Gastrocnemius medialis (tissue), 4 donors: ENCODE measurements around the gene SYNJ2. TPM values are rescaled to one million over a fixed set of nuclear protein-coding genes. Genes with fewer than 3 reads are reported as not detected.

ENCODE experiments used
- ATAC-seq, 2 donors: fragments of 150-250 bp; one replicate each; pipeline ENCODE4 v1.9.1; 2016
- DNase-seq, 2 donors: peaks; one replicate each; pipeline ENCODE4 v3.0.0-alpha.2; 2019
- H3K27ac ChIP-seq, 4 donors: fragments of 200-600 bp; sonication (generic); 1 replicate in 1 of 4; 2 replicates in 3 of 4; pipeline ENCODE4 v1.5.1; 2016 to 2018; ENCODE audit warnings: mild to moderate bottlenecking in 2 of 4, moderate library complexity in 1 of 4
- H3K27me3 ChIP-seq, 3 donors: fragments of 200-600 bp; sonication (generic) in 2 of 3; 1 replicate in 1 of 3; 2 replicates in 2 of 3; pipeline versions ENCODE4 v1.5.1 to v1.6.0; 2016 to 2019; ENCODE audit warnings: mild to moderate bottlenecking in 1 of 3, moderate library complexity in 1 of 3
- H3K36me3 ChIP-seq, 2 donors: fragments of 200-600 bp; sonication (generic) in 1 of 2; one replicate each; pipeline ENCODE4 v1.5.1; 2017 to 2018
- H3K4me1 ChIP-seq, 2 donors: fragments of 200-600 bp; sonication (generic) in 1 of 2; one replicate each; pipeline ENCODE4 v1.5.1; 2016 to 2017; ENCODE audit warnings: mild to moderate bottlenecking in 2 of 2
- H3K4me3 ChIP-seq, 4 donors: fragments of 200-600 bp; sonication (generic) in 3 of 4; 1 replicate in 1 of 4; 2 replicates in 3 of 4; pipeline ENCODE4 v1.5.1; 2016 to 2019; ENCODE audit warnings: mild to moderate bottlenecking in 2 of 4
- H3K9me3 ChIP-seq, 3 donors: fragments of 200-600 bp; sonication (generic) in 2 of 3; 1 replicate in 1 of 3; 2 replicates in 2 of 3; pipeline ENCODE4 v1.5.1; 2016 to 2019
- POLR2A ChIP-seq, 2 donors: fragments of 450-650 bp; IDR thresholded peaks; one replicate each; pipeline ENCODE4 v1.6.1; 2017; ENCODE audit warnings: antibody characterized with exemption in 2 of 2, mild to moderate bottlenecking in 2 of 2, moderate library complexity in 2 of 2
- in situ Hi-C, 4 donors: fragments of 200-750 bp; cut with MboI; loops; one replicate each; pipeline versions ENCODE4 v1.15.0 to v1.8.0; 2017; ENCODE audit warnings: low sequenced_read_pairs in 4 of 4
- intact Hi-C: fragments of 100-400 bp; cut with DNase I; formaldehyde crosslinking; loops from one replicate; pipeline ENCODE4 v1.15.1; 2023; ENCODE audit warnings: low total_unique reads
- total RNA-seq, 4 donors: library from RNA; depleted of rRNA; stranded (reverse); fragments of >200 nt; gene quantifications; one replicate each; pipeline versions ENCODE4 v1.1.0 to v1.2.3, GENCODE V29; 2016
- TF ChIP-seq, protein P1 (sequence below), 5 experiments: fragments of 450-650 bp in 3 of 5; fragments of 200-600 bp in 2 of 5; sonication (generic) in 2 of 5; IDR thresholded peaks in 4 of 5; conservative IDR thresholded peaks in 1 of 5; 1 replicate in 4 of 5; 2 replicates in 1 of 5; pipeline ENCODE4 v1.5.1; 2016 to 2019; ENCODE audit warnings: antibody characterized with exemption in 5 of 5, mild to moderate bottlenecking in 3 of 5, moderate library complexity in 3 of 5

The SYNJ2 gene
- total RNA-seq, 4 donors from 2014 or later = 3.9 to 17.0 (median 7.0) TPM

DNA sequence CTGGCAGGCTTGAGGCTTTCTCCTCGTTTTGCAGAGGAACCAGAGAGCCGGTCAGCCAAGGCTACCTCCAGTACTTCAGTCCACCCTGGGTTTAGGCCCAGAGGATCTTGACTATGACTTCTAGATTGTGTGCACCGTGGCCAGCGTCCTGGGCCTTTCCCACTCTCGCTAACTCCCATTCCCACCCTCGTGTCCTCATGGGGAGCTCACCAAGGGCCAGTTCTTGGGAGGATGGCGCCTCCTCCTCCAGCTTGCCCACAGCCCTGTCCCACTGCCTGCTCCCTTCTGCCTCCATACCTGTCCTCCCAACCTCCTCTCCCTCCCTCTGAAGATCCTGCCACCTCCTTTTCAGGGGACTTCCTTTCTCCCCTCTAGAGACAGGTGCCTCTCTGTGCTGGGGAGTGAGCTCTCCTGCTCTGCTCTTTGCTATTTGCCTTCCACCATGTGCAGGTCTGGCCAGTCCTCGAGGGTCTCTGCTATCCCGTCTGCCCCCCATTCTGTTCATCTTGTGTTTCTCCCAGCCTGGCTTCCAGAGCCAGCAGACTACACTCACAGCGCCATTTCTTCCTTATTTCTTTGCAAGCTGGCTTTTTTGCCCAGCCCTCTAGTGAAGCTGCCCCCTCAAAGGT lies 4.4 kb upstream of the SYNJ2 start:
- ATAC-seq = no peak

DNA sequence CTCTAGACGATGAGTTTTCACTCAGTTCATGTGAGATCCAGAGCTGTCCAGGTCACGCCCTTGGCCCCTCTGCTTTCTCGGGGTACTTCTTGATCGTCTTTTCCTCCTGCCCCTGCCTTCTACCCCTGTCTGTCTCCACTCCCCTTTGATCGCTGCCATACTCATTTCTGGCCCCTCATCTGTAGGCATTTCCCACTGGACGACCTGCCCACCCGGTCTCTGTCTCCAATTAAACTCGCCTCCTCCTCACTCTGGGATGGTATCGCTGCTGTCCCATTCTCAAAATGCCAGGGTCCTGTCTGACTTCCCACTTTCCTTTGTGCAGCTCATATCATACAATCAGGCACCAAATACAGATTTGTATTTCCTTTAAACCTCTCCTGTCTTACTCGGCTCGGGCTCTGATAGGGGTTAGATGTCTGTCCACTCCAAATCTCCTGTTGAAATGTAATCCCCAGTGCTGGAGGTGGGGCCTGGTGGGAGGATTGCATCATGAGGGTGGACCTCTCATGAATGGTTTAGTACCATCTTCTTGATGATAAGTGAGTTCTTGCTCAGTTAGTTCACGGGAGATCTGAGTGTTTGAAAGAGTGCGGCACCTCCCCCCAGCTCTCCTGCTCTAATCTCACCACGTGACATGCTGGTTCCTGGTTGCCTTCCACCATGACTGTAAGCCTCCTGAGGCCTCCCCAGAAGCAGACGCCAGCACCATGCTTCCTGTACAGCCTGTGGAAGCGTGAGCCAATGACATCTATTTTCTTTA lies 3.5 kb upstream of the SYNJ2 start:
- TF ChIP-seq POLR2A (IDR thresholded peaks at IDR 0.05) = no peak
- TF ChIP-seq, protein P1, sequence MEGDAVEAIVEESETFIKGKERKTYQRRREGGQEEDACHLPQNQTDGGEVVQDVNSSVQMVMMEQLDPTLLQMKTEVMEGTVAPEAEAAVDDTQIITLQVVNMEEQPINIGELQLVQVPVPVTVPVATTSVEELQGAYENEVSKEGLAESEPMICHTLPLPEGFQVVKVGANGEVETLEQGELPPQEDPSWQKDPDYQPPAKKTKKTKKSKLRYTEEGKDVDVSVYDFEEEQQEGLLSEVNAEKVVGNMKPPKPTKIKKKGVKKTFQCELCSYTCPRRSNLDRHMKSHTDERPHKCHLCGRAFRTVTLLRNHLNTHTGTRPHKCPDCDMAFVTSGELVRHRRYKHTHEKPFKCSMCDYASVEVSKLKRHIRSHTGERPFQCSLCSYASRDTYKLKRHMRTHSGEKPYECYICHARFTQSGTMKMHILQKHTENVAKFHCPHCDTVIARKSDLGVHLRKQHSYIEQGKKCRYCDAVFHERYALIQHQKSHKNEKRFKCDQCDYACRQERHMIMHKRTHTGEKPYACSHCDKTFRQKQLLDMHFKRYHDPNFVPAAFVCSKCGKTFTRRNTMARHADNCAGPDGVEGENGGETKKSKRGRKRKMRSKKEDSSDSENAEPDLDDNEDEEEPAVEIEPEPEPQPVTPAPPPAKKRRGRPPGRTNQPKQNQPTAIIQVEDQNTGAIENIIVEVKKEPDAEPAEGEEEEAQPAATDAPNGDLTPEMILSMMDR (IDR thresholded peaks at IDR 0.05 in 4 of 5, conservative IDR thresholded peaks at IDR 0.05 in 1 of 5) = no peak
- Histone ChIP-seq H3K27me3 (no peaks in the 10 kb centered on the region), H3K9me3 (no peaks in the 10 kb centered on the region), H3K4me1 (peaks cover 0 to 7% of the 10 kb centered on the region in 2 donors), H3K36me3 (no peaks in the 10 kb centered on the region), H3K27ac (no peak overlapping the region), H3K4me3 (no peak overlapping the region)
- intact Hi-C loops (no loop called here), in situ Hi-C loops (loop anchor here in 2 of 4 donors (10.0 kb wide), 2 partner anchors 97 to 107 kb away; no protein-coding TSS in a partner anchor)
- ATAC-seq (no peak), DNase-seq (no peak)

More for the DNA sequence above, 4.4 kb upstream of the SYNJ2 start:
- in situ Hi-C loops = loop anchor here in 2 of 4 donors (10.0 kb wide), 2 partner anchors 98 to 108 kb away; no protein-coding TSS in a partner anchor
- Histone ChIP-seq H3K9me3 (no peaks in the 10 kb centered on the region), H3K27me3 (no peaks in the 10 kb centered on the region), H3K27ac (no peak overlapping the region), H3K4me1 (no peaks in the 10 kb centered on the region), H3K4me3 (no peak overlapping the region), H3K36me3 (no peaks in the 10 kb centered on the region)
- intact Hi-C loops = no loop called here
- no peak for DNase-seq
- TF ChIP-seq POLR2A (IDR thresholded peaks at IDR 0.05) = no peak
- TF ChIP-seq, protein P1 (IDR thresholded peaks at IDR 0.05 in 4 of 5, conservative IDR thresholded peaks at IDR 0.05 in 1 of 5) = no peak

DNA sequence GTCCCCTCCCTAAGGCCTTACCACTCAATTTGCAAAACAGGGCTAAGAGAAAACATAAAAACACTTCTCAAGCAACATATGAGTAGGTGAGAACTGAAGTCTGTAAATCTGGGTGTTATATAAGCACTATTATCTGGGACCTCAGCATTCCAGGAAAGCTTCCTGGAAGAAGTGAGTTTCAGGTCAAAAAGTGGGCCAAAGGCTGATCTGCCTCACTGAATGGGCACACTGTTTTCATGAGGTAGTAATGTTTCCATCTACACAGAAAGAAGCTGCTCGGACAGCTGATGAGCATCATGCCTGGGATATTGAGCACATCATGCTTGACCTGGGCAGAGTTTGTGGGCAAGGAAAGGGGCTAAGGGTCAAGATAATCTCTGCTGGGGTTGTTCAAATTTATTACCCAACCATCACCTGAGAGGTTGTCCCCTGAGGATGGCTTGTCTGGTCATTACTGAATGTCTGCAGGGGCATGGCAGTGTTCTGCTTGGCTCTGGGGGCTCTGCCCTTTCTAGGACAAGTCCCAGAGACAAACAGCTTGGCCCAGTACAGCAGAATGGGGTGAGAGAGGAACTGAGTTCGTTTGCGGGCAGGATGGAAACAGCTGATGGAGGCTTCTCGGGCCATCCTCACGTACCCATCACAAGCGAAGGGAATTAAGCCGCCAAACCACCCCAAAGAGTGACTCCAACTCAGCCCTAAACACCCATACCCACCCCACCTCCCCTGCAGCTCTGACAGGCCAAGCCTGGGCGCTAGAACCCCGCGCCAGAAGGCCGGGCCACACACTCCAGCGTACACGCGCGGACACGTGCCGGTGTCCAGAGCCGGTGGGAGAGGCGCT lies 1.2 kb upstream of the SYNJ2 start:
- H3K27ac ChIP-seq = peak overlapping the region; percentile 31 to 78 (median 64)
- ATAC-seq = no peak
- intact Hi-C loops = loop anchor here (1.0 to 5.0 kb wide), 2 partner anchors 92 to 158 kb away; partner anchors contain the start of gene SNX9

DNA sequence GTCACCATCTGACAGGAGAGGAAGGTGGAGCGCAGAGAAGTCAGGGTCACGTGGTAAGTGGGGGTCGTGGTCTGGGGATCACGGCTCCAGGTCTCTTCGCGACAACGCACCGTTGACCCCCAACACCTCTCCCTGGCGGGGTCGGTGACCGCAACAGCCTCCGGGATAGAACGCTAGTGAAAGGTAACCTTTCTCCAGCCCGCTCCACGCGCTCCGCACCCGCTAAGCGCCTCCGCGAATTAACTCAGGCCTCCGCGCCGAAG lies 600 bp upstream of the SYNJ2 start:
- intact Hi-C loops = loop anchor here (1.0 to 5.0 kb wide), 2 partner anchors 91 to 159 kb away; partner anchors contain the start of gene SNX9
- peak overlapping the region; percentile 31 to 78 (median 64) for H3K27ac ChIP-seq

More for the DNA sequence above, 1.2 kb upstream of the SYNJ2 start:
- TF ChIP-seq, protein P1 (IDR thresholded peaks at IDR 0.05 in 4 of 5, conservative IDR thresholded peaks at IDR 0.05 in 1 of 5) = no peak
- TF ChIP-seq POLR2A (IDR thresholded peaks at IDR 0.05) = no peak
- no peak for DNase-seq
- Histone ChIP-seq H3K4me3 (peak overlapping the region; percentile 71 to 93 (median 88)), H3K27me3 (no peaks in the 10 kb centered on the region), H3K4me1 (peaks cover 0 to 7% of the 10 kb centered on the region in 2 donors), H3K36me3 (no peaks in the 10 kb centered on the region), H3K9me3 (no peaks in the 10 kb centered on the region)
- in situ Hi-C loops = loop anchor here in 1 of 4 donors (10.0 kb wide), 1 partner anchor 84 kb away; no protein-coding TSS in a partner anchor

More for the DNA sequence above, 600 bp upstream of the SYNJ2 start:
- no peaks in the 10 kb centered on the region for H3K9me3 ChIP-seq
- H3K4me1 ChIP-seq = peaks cover 0 to 7% of the 10 kb centered on the region in 2 donors
- H3K27me3 ChIP-seq = no peaks in the 10 kb centered on the region
- no peak for TF ChIP-seq POLR2A (IDR thresholded peaks at IDR 0.05)
- TF ChIP-seq, protein P1 (IDR thresholded peaks at IDR 0.05 in 4 of 5, conservative IDR thresholded peaks at IDR 0.05 in 1 of 5) = no peak
- ATAC-seq (peak in 1 of 2 donors; percentile 35), DNase-seq (no peak)
- H3K36me3 ChIP-seq = no peaks in the 10 kb centered on the region
- H3K4me3 ChIP-seq = peak overlapping the region; percentile 71 to 93 (median 88)
- in situ Hi-C loops = loop anchor here in 1 of 4 donors (10.0 kb wide), 1 partner anchor 84 kb away; no protein-coding TSS in a partner anchor
